ENCODE measurements around the gene CENPQ. TPM values are rescaled to one million over a fixed set of nuclear protein-coding genes. Genes with fewer than 3 reads are reported as not detected.
"Not testable (repeated sequence)": the region's sequence is repeated elsewhere in the genome, so short reads cannot be mapped to it uniquely, and the experiment has no call there.

Gene CENPQ
- total RNA-seq, 4 donors from 2014 or later: 2.4 to 4.0 (median 3.6) TPM

DNA sequence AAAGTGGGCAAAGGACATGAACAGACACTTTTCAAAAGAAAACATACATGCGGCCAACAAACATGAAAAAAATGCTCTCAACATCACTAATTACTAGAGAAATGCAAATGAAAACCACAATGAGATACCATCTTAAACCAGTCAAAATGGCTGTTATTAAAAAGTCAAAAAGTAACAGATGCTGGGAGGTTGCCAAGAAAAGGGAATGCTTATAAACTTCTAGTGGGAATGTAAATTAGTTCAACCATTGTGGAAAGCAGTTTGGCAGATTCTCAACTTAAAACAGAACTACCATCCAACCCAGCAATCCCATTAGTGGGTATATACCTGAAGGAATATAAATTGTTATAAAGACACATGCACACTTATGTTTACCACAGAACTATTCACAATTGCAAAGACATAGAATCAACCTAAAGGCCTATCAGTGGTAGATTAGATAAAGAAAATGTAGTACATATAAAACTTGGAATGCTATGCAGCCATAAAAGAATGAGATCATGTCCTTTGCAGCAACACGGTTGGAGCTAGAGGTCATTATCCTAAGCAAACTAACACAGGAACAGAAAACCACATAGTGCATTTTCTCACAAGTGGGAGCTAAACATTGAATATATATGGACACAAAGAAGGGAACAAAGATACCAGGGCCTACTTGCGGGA, 16.3 kb downstream of the CENPQ start:
- H3K36me3 ChIP-seq: peaks cover 17% of the 10 kb centered on the region
- H3K27me3 ChIP-seq: no peaks in the 10 kb centered on the region
- DNase-seq (ENCODE audit: low spot score in 2 of 2): no peak
- H3K27ac ChIP-seq: no peak overlapping the region
- no peaks in the 10 kb centered on the region for H3K9me3 ChIP-seq
- TF ChIP-seq, protein P1, sequence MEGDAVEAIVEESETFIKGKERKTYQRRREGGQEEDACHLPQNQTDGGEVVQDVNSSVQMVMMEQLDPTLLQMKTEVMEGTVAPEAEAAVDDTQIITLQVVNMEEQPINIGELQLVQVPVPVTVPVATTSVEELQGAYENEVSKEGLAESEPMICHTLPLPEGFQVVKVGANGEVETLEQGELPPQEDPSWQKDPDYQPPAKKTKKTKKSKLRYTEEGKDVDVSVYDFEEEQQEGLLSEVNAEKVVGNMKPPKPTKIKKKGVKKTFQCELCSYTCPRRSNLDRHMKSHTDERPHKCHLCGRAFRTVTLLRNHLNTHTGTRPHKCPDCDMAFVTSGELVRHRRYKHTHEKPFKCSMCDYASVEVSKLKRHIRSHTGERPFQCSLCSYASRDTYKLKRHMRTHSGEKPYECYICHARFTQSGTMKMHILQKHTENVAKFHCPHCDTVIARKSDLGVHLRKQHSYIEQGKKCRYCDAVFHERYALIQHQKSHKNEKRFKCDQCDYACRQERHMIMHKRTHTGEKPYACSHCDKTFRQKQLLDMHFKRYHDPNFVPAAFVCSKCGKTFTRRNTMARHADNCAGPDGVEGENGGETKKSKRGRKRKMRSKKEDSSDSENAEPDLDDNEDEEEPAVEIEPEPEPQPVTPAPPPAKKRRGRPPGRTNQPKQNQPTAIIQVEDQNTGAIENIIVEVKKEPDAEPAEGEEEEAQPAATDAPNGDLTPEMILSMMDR (IDR thresholded peaks at IDR 0.05): no peak
- TF ChIP-seq POLR2AphosphoS5 (IDR thresholded peaks at IDR 0.05): no peak
- no peak overlapping the region for H3K4me3 ChIP-seq
- H3K4me1 ChIP-seq: no peaks in the 10 kb centered on the region
- 93% methylated on average over 3 of the region's 3 CpGs for WGBS

DNA sequence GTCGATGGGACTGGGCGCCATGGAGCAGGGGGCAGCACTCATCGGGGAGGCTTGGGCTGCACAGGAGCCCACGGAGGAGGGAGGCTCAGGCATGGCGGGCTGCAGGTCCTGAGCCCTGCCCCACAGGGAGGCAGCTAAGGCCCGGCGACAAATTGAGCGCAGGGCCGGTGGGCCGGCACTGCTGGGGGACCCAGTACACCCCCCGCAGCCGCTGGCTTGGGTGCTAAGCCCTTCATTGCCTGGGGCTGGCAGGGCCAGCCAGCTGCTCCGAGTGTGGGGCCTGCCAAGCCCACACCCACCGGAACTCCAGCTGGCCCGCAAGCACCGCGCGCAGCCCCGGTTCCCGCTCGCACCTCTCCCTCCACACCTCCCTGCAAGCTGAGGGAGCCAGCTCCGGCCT, 18.7 kb downstream of the CENPQ start:
- not testable (repeated sequence) for H3K27me3 ChIP-seq; H3K4me3 ChIP-seq; H3K4me1 ChIP-seq; DNase-seq (ENCODE audit: low spot score in 2 of 2); H3K9me3 ChIP-seq; H3K27ac ChIP-seq
- peaks cover 17% of the 10 kb centered on the region for H3K36me3 ChIP-seq
- WGBS: 100% methylated on average over 3 of the region's 22 CpGs

DNA sequence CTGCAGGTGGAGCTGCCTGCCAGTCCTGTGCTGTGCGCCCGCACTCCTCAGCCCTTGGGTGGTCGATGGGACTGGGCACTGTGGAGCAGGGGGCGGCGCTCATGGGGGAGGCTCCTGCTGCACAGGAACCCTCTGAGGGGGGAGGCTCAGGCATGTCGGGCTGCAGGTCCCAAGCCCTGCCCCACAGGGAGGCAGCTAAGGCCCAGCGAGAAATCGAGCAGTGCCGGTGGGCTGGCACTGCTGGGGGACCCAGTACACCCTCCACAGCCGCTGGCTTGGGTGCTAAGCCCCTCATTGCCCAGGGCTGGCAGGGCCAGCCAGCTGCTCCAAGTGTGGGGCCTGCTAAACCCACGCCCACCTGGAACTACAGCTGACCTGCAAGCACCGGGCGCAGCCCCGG, 20.2 kb downstream of the CENPQ start:
- WGBS: 93% methylated on average over 3 of the region's 14 CpGs

DNA sequence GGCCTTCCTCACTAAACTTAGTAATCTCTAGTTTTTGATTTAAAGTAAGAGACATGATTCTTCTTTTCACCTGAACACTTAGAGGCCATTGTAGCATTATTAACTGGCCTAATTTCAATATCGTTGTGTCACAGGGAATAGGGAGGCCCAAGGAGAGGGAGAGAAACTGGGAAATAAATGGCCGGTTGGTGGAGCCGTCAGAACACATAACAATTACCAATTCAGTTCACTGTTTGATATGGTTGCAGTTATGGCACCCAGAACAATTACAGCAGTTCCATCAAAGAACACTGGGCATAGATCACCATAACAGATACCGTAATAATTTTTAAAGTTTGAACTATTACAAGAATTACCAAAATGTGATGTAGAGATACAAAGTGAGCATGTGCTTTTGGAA, 27.5 kb downstream of the CENPQ start:
- Histone ChIP-seq H3K9me3 (no peaks in the 10 kb centered on the region), H3K36me3 (peaks cover 53% of the 10 kb centered on the region), H3K27ac (no peak overlapping the region), H3K4me3 (no peak overlapping the region), H3K27me3 (no peaks in the 10 kb centered on the region), H3K4me1 (no peaks in the 10 kb centered on the region)
- DNase-seq (ENCODE audit: low spot score in 2 of 2): no peak
- no peak for TF ChIP-seq POLR2A (IDR thresholded peaks at IDR 0.05)
- no peak for TF ChIP-seq EP300 (IDR thresholded peaks at IDR 0.05)
- no peak for TF ChIP-seq POLR2AphosphoS5 (IDR thresholded peaks at IDR 0.05)
- TF ChIP-seq, protein P1 (IDR thresholded peaks at IDR 0.05): no peak
- WGBS: 95% methylated on average over 4 of the region's 4 CpGs

More for the DNA sequence above, 20.2 kb downstream of the CENPQ start:
- not testable (repeated sequence) for H3K9me3 ChIP-seq; H3K4me1 ChIP-seq; H3K27ac ChIP-seq; H3K27me3 ChIP-seq; H3K4me3 ChIP-seq; DNase-seq (ENCODE audit: low spot score in 2 of 2)
- peaks cover 17% of the 10 kb centered on the region for H3K36me3 ChIP-seq

DNA sequence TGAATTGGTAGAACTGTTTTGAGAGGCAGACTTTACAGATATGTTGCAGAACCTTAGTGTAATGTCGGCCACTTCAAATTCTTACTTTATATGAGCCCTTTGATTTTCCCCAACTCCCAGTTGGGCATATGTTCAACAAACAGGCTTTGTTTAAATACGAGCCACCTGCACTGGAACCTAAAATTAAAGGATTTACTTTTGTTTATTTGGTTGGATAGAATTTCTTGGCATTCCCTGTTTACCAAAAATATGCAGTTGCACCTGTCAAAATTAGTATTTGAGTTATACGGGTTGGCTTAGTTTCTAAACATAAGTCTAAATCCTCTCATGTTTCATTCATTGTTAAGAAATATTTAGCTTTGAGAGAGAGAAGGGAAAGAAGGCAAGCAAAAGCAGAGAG, 34.1 kb downstream of the CENPQ start:
- Histone ChIP-seq H3K4me1 (no peaks in the 10 kb centered on the region), H3K27me3 (no peaks in the 10 kb centered on the region), H3K4me3 (no peak overlapping the region), H3K27ac (no peak overlapping the region), H3K36me3 (peaks cover 14% of the 10 kb centered on the region), H3K9me3 (no peaks in the 10 kb centered on the region)
- WGBS: 59% methylated on average over 3 of the region's 3 CpGs
- TF ChIP-seq, protein P1 (IDR thresholded peaks at IDR 0.05): no peak
- no peak for TF ChIP-seq POLR2AphosphoS5 (IDR thresholded peaks at IDR 0.05)
- no peak for DNase-seq (ENCODE audit: low spot score in 2 of 2)

DNA sequence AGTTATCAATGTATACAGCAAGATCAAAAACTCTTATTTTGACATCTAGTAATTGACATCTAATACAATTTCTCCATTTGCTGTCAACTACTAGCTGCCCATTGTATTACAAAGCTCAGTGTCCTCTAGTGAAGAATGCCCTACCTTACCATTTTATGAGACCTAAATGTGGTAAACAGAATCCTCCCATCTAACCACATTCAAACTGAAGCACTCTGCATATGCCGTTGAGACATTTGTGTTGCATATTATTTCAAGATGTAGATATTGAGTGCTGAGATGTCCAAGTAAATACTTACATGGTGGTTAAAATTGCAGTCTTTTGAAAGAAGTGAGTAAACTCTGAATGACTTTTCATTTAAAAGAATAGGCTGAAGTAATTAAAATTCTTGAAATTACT, 36.0 kb downstream of the CENPQ start:
- Histone ChIP-seq H3K9me3 (no peaks in the 10 kb centered on the region), H3K36me3 (peaks cover 1% of the 10 kb centered on the region), H3K4me1 (no peaks in the 10 kb centered on the region), H3K4me3 (no peak overlapping the region), H3K27ac (no peak overlapping the region), H3K27me3 (no peaks in the 10 kb centered on the region)
- no peak for DNase-seq (ENCODE audit: low spot score in 2 of 2)
- 41% methylated on average over 1 of the region's 1 CpG for WGBS
- TF ChIP-seq EP300 (IDR thresholded peaks at IDR 0.05): no peak

DNA sequence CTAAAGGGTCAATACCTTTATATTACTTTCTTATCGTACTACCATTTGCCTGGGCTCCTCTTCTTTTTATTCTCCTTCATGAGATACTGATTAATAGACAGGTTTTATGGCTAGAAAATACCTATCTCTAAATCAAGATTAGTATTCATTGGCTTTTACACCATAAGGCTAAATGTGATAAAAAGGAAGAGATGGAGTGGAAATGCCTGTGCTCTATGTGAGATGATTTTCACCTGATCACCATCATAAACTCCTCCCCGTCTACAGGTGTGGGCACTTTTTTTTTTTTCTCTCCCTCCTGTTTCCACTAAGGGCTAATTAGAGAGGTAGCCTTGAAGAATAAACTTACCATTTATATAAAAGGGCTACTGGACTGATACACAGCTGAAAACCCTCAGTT, 36.5 kb downstream of the CENPQ start, which contains the start of gene GLYATL3:
GLYATL3 (plus strand) TSS at position 301 of the 400 bp plus-strand sequence. CDS start 12,068 bp downstream, outside the sequence.
- Histone ChIP-seq H3K4me1 (no peaks in the 10 kb centered on the region), H3K4me3 (no peak within 1 kb of the TSS), H3K36me3 (no peaks in the 10 kb centered on the region), H3K27me3 (no peaks in the 10 kb centered on the region), H3K9me3 (no peaks in the 10 kb centered on the region), H3K27ac (no peak within 1 kb of the TSS)
- TF ChIP-seq EP300 (IDR thresholded peaks at IDR 0.05): no peak
- no peak for TF ChIP-seq POLR2AphosphoS5 (IDR thresholded peaks at IDR 0.05)
- TF ChIP-seq, protein P1 (IDR thresholded peaks at IDR 0.05): no peak
- TF ChIP-seq POLR2A (IDR thresholded peaks at IDR 0.05): no peak
- no peak for DNase-seq (ENCODE audit: low spot score in 2 of 2)
- WGBS: 79% methylated on average over 2 of the region's 2 CpGs
